Kidney epithelial cell (primary cell): ENCODE data around the gene TGFBR2. TPM values are rescaled to one million over a fixed set of nuclear protein-coding genes. Genes with fewer than 3 reads are reported as not detected.

Experiments
- DNase-seq: peaks from one replicate; pipeline ENCODE4 v3.0.0-alpha.2; 2010; ENCODE audit warnings: low read depth
- H3K27me3 ChIP-seq: 2 replicates; pipeline ENCODE4 v1.6.0; 2011; ENCODE audit warnings: low read length; ENCODE audit not compliant: control insufficient read depth, insufficient read depth
- H3K36me3 ChIP-seq: 2 replicates; pipeline ENCODE4 v1.5.1; 2011; ENCODE audit warnings: low read length; ENCODE audit not compliant: control insufficient read depth, insufficient read depth
- H3K4me3 ChIP-seq: 2 replicates; pipeline ENCODE4 v1.5.1; 2011; ENCODE audit warnings: low read depth, mild to moderate bottlenecking, control low read depth, low read length
- CTCF ChIP-seq: IDR thresholded peaks from 2 replicates; pipeline ENCODE4 v1.5.1; 2011; ENCODE audit warnings: mild to moderate bottlenecking, moderate library complexity, low read length, control low read depth, inconsistent platforms; ENCODE audit not compliant: insufficient read depth, poor library complexity, severe bottlenecking
- total RNA-seq: library from RNA; depleted of rRNA; stranded (reverse); fragments of >200 nt; gene quantifications from 2 replicates; pipeline ENCODE4 v1.2.3, GENCODE V29; 2015

The TGFBR2 gene
- total RNA-seq, 1 donor from 2014 or later: 33.4 TPM

- Histone ChIP-seq H3K4me3 (no peak overlapping the region), H3K36me3 (no peaks in the 10 kb centered on the region), H3K27me3 (no peaks in the 10 kb centered on the region)
- DNase-seq: no peak
- TF ChIP-seq CTCF: no peak
These were observed 132.2 kb downstream of the TGFBR2 start for GRCh38 chr3:30738605-30739004.

- Histone ChIP-seq H3K36me3 (no peaks in the 10 kb centered on the region), H3K27me3 (no peaks in the 10 kb centered on the region), H3K4me3 (no peak overlapping the region)
- TF ChIP-seq CTCF: no peak
- no peak for DNase-seq
These were observed 135.5 kb downstream of the TGFBR2 start for GRCh38 chr3:30741889-30742288.

GRCh38 chr3:30742796-30743619, 136.6 kb downstream of the TGFBR2 start:
- no peaks in the 10 kb centered on the region for H3K27me3 ChIP-seq
- no peak overlapping the region for H3K4me3 ChIP-seq
- no peaks in the 10 kb centered on the region for H3K36me3 ChIP-seq
- TF ChIP-seq CTCF: no peak
- no peak for DNase-seq
